Measurements from ENCODE around the gene FAM210A.

Gene FAM210A

DNA sequence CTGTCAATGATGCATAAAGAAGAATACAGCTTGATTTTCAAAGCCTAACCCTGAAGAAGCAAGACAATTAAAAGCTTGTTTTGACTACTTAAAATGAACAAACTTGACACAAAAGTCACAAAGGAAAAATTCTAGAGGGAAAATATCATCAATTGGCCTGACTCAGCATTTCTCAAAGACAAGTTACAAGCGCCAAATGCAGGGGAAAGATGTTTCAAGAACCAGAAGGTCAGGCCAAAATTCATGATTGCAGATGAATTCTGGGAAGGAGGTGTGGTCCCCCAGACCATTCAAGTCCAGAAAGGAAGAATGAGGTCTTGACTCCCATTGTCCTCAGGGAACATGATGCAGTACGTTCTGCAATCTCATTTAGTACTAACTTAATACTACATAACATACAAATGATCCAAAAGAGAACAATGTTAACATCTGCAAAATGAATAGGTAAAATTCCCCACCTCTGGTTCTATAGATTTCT lies 64.5 kb downstream of the FAM210A start:
- TF ChIP-seq, protein P1, sequence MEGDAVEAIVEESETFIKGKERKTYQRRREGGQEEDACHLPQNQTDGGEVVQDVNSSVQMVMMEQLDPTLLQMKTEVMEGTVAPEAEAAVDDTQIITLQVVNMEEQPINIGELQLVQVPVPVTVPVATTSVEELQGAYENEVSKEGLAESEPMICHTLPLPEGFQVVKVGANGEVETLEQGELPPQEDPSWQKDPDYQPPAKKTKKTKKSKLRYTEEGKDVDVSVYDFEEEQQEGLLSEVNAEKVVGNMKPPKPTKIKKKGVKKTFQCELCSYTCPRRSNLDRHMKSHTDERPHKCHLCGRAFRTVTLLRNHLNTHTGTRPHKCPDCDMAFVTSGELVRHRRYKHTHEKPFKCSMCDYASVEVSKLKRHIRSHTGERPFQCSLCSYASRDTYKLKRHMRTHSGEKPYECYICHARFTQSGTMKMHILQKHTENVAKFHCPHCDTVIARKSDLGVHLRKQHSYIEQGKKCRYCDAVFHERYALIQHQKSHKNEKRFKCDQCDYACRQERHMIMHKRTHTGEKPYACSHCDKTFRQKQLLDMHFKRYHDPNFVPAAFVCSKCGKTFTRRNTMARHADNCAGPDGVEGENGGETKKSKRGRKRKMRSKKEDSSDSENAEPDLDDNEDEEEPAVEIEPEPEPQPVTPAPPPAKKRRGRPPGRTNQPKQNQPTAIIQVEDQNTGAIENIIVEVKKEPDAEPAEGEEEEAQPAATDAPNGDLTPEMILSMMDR (conservative IDR thresholded peaks at IDR 0.05; ENCODE audit: control insufficient read depth, insufficient read depth, low read depth, low read length): no peak
- DNase-seq (ENCODE audit: low read depth): no peak
- H3K4me3 ChIP-seq (ENCODE audit: control insufficient read depth, low read depth, low read length): no peak overlapping the region

DNA sequence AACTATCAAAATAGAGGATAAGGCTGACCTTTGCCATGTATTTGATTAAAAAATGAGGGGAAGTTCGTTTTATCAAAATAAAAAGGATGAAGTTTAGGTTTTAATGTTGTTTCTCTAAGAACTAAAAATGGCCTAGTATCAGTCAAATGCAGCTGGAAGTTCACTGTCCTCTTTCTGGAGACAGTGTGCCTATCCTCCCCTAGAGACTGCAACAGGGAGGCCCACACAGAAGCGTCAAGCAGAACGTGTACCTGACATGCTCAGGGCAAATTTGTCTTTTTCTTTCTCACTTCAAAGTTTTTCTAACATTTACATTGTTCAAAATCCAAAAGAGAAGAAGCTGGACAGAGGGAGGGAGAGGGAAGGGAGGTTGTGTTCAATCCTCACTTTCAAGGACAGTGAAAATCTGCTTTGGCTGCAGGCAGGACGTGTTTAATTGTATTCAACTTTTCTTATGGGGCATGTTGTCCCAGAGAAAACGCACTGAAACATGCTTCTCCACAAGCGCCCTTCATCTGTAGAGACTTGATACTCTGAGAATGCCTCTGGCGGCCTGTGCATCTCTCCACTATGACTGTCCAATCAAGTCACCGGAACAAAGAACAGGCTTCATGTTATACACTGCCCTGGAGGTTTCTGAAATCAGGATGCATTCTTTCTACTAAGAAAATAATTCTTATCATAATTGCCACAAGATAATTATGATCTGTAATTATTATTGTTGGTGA lies 65.1 kb downstream of the FAM210A start:
- H3K4me3 ChIP-seq (ENCODE audit: control insufficient read depth, low read depth, low read length): no peak overlapping the region
- DNase-seq (ENCODE audit: low read depth): no peak
- TF ChIP-seq, protein P1 (conservative IDR thresholded peaks at IDR 0.05; ENCODE audit: control insufficient read depth, insufficient read depth, low read depth, low read length): no peak

DNA sequence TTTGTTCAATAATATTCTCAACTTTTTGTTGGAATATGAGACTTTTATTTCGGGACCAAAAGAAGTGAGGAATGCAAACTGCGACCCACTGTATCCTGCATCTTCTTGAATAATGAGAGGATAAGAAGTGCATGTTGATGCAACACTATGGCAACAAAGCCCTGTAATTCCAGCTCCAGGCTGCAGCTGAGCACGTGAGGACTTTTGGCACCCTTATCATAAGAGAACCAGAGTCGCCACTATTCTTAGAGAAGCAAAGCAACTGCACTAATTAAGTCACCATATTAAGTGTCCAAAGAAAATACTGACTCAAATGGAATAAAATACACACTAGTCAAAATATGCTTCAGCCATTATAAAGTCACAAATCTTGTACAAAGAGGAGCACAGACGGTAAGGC lies 65.8 kb downstream of the FAM210A start:
- TF ChIP-seq, protein P1 (conservative IDR thresholded peaks at IDR 0.05; ENCODE audit: control insufficient read depth, insufficient read depth, low read depth, low read length): no peak
- H3K4me3 ChIP-seq (ENCODE audit: control insufficient read depth, low read depth, low read length): no peak overlapping the region
- peak; percentile 9 for DNase-seq (ENCODE audit: low read depth)

DNA sequence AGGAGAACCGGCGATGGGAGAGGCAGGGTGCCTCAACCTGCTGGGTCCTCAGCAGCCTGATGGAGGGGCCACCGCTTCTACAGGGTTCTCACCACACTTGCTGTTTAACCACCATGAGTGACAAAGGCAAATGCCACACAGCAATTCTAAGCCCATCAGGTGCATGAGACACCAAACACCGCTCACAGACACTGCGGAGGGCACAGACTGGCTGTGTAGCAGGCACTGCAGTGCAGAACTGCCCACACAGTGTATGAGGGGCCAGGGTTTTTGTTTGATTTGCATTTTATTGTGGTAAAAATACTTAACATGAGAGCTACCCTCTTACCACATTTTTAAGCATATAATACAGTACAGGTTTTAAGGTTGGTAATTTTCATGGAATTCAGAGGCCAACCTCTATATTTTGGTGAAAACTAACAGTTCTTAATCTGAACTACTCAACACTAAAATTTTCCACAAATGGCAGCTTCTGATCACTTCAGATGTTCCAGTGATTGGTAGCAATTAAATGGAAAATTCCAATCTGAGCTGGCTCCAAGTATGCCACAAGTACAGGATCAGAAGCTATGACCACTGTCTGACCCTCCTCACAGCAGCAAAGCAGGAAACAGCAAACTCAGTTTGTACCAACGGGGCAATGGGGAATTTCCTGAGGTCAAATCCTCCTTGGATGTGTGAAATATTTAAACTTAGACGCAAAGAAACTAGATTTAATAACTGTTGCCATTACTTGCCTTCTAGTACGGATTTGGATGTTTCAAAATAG lies 67.7 kb downstream of the FAM210A start:
- no peak overlapping the region for H3K4me3 ChIP-seq (ENCODE audit: control insufficient read depth, low read depth, low read length)
- no peak for DNase-seq (ENCODE audit: low read depth)
- TF ChIP-seq, protein P1 (conservative IDR thresholded peaks at IDR 0.05; ENCODE audit: control insufficient read depth, insufficient read depth, low read depth, low read length): no peak

DNA sequence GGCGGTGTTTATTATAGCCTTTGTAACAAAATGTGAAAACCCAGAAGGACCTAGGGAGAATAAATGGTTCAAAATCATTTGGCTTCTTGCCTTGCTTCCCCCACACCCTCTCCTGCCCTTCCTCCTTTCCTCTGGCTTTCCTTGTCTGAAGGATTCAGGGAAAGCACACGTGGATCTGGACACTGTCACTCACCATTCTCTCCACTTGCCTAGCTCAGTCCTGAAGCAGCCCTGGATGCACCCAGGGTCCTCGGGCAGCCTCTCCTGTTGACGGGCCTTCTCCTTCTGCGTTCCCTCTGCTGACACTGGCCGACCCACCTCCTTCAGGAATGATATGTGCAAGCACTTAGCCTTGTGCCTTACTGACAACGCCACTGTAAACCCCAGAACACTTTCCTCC lies 68.4 kb downstream of the FAM210A start:
- TF ChIP-seq, protein P1 (conservative IDR thresholded peaks at IDR 0.05; ENCODE audit: control insufficient read depth, insufficient read depth, low read depth, low read length): no peak
- H3K4me3 ChIP-seq (ENCODE audit: control insufficient read depth, low read depth, low read length): no peak overlapping the region
- DNase-seq (ENCODE audit: low read depth): no peak

DNA sequence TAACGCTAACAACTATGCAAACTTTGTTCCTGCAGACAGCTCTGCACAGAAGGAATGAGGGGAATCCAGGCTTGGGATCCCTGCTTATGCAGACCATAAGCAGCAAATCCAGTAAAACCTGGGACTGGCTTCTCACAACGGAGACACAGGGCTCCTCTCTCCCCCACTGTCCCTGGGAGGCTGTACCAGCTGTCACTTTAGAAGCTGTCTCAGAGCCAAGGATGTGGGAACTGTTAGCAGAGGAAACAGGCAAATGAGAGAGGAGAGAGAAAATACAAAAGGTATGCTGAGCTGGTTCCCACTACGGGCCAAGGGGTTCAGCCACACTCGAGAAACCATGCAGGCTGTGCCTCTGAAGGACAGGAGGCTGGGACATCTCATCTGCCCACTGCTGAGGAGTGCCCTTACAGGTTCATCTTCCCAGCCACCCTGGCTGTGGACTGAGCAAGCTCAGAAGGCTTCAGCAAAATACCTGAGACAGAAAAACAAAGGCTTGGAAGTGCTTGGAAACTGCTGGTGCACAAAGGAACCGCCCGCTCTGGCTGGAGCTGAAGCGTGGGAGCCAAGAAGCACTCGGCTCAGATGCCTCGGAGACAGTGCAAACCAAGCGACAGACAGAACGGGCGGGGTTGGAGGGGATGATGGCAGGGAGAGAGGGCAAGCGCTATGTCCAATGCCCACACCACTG lies 72.5 kb downstream of the FAM210A start:
- no peak for DNase-seq (ENCODE audit: low read depth)
- TF ChIP-seq, protein P1 (conservative IDR thresholded peaks at IDR 0.05; ENCODE audit: control insufficient read depth, insufficient read depth, low read depth, low read length): no peak
- no peak overlapping the region for H3K4me3 ChIP-seq (ENCODE audit: control insufficient read depth, low read depth, low read length)

Data from fibroblast of mammary gland (primary cell).